LNCAP (cell line): Measurements from ENCODE around the gene TRPV4.

Experiments
- TF ChIP-seq, protein P1 (sequence below): fragments of 450-650 bp; IDR thresholded peaks from 2 replicates; pipeline ENCODE4 v1.5.1; 2017; ENCODE audit warnings: mild to moderate bottlenecking

The TRPV4 gene

DNA sequence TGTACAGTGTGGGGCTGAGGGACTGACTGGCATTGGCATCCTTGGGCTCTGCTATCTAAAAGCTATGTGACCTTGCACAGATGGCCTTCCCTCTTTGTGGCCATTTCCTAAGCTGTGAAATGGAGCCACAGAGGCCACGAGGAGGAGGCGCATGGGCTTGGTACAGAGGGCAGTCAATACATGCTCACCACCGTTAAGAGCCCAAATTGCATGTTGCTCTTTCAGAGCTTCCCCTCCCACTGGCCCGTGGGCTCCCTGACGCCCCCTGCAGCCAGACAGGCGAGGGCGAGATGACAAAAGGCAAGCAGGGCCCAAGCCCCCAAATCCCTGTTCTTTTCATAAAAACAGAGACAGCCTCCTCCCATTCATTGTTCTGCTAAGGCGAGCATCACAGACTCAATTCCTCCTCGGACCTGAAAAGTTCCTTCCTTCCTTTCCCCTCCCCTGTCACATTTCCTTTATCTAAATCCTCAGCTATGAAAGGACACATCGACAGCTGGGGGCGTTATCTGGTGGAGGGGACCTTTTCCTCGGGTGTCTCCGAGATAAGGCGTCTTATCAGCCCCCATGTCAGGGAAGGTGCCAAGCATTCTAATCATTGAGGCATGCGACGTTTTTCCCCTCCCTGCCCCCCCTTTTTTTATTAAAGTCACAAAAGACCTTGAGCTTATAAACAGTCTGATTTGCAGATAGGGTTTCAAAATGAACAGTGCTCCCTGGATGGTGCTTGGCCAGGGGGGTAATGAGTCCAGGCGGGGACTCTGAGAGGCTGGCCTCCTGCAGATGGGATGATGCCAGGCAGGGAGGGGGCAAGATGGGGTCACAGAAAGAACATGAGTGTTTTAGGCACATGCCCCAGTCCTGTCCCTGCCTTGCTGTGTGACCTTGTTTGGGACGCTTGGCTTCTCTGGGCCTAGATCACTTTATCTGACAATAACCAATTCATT, 93.2 kb downstream of the TRPV4 start:
- TF ChIP-seq, protein P1, sequence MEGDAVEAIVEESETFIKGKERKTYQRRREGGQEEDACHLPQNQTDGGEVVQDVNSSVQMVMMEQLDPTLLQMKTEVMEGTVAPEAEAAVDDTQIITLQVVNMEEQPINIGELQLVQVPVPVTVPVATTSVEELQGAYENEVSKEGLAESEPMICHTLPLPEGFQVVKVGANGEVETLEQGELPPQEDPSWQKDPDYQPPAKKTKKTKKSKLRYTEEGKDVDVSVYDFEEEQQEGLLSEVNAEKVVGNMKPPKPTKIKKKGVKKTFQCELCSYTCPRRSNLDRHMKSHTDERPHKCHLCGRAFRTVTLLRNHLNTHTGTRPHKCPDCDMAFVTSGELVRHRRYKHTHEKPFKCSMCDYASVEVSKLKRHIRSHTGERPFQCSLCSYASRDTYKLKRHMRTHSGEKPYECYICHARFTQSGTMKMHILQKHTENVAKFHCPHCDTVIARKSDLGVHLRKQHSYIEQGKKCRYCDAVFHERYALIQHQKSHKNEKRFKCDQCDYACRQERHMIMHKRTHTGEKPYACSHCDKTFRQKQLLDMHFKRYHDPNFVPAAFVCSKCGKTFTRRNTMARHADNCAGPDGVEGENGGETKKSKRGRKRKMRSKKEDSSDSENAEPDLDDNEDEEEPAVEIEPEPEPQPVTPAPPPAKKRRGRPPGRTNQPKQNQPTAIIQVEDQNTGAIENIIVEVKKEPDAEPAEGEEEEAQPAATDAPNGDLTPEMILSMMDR = no peak

DNA sequence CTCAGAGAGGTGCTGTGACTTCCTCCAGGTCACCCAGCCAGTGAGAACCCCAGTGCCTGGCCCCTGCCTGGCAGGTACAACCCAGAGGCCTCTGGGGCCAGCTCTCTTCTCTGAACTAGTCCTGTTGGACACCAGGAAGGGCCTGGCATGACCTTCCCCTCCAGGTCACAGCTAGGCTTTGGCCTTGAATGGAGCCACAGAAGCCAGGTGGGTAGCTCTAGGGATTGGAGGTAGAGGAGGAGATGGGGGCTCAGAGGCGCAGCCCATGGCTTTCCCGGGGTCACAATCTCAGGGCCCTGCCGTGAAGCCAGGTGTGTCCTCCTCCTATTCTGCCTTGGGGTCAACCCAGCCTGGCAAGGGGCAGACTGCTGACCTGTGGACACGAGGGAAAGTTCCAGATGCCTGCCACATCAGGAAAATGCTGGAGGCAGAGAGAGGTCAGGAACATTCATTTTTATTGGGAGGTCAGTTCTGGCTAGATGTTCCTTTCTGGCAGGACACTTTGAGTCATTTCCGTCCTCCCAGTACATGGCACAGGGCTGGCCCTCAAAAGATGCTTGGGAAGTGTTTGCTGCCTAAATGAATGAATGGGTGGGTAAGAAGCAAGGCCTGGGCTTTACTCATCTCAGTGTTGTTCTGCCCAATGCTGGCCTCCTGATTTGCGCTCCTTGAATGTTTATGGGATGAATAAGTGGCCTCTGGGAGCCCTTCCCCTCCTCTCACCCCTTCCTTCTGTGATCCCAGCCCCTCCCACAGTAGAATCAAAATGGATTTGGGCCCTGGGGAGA, 94.1 kb downstream of the TRPV4 start:
- TF ChIP-seq, protein P1 = no peak

DNA sequence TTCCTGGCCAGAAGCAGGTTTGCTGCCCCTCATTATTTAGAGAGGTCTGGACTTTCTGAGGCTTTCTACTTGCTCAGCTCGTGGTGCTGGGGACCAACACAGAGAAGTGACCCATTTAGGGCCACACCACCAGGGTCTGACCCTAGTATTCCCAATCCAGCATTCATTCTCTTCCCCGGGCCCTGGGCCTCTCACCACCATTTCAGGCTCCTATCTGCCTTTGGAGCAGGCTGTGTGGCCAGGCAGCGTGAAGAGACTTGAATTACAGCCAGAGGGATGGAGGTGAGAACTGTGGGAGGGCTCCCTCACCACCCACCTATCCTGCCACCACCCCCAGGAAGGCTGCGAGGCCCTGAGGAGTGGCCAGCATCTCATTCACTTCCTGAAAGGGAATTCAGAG, 95.0 kb downstream of the TRPV4 start:
- TF ChIP-seq, protein P1 = no peak

DNA sequence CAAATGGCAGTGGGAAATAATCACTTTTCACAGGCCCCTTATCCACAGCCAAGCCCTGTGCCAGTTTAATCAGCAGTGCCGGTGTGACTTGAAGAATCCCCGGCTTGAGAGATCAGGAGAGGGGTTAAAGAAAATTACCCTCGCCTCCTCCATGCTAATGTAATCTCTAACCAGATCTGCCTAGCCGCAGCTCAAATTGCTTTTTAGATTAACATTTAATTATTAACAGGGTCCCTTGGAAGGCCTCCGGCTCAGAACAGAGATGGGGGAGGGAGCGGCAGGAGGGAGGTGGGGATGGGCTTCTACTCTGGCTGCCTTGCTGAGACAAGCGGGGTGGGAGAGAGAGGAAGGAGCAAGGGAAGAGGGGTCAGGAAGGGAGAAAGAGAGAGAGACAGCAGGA, 95.6 kb downstream of the TRPV4 start:
- TF ChIP-seq, protein P1 = no peak

DNA sequence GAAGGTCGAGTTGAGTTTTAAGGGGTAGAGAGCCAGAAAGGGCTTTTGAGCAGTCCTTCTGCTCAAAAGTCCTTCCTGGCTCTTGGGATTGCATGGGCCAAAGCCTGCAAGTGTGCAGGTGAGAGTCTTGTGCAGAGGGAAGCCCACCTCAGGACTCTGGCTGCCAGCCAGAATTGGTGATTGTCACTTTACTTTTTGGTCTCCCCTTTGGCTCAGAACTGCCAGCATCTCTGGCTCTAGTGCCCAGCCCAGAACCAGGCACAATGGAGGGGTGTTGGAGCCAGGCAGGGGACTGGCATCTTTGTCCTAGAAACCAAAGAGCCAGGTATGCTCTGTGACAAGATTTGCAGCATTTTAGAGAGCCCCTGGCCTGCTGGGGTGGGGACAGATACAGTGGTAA, 96.1 kb downstream of the TRPV4 start:
- TF ChIP-seq, protein P1 = no peak

DNA sequence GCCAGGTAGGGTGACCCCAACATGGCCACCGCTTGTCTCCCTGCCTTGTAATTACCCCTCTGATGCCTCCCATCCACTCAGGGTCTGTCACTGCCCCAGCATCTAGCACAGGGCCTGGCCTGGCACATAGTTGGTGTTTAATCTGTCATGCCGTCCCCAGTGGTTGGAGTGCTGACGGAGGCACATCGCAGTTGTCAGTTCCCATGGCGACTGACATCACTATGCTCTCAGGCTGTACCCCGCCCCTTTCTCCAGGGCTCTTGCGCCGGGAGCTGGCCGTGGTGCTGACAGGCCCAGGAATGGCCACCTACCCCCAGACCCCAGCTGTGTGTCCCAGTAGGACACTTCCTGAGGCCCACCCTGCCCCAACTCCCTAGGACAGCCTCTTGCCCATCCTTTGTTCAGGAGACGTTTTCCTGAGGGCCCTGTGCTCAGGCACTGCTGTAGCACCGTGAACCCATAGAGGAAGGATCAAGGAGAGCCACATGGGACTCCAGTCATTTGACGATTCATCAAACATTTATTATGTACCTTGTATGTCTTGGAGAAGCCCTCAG, 96.6 kb downstream of the TRPV4 start:
- TF ChIP-seq, protein P1 = no peak

DNA sequence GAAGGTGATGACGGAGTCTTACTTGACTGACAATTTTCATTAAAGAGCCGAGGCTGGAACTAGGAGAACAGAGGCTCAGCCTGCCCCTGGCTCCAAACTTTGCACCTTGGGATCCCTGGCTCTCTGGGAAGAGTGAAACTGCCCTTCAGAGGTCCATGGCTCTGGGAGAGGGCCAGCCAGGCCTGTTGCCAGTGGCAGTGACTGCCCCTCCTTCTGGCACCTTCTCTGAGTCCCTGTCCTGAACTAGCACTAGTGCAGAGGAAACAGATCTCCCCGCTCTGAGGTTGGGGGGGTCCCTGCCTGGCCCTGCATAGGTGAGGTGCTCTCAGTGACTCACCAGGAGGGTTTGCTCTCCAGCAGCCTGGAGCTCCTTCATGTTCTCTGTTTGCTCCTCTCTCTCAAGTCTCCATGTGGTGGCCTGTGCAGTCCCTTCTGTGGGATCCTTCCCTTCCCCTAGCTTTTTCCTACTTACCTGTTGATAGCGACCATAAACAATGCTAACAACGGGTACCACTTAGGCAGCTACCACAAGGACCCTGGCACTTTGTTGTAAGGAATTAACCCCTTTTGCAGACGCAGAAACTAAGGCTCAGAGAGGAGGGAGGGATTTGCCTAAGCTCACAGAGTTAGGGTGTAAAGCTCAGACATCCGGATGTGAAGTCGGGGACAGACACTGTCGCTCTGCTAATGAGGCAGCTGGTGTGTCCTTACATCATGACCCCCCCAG, 97.2 kb downstream of the TRPV4 start:
- TF ChIP-seq, protein P1 = no peak
